Erythroblast (primary cell): ENCODE results near the gene CASQ2.

Experiments
- GATA1 ChIP-seq: IDR thresholded peaks from 2 replicates; pipeline ENCODE4 v1.6.1; 2011; ENCODE audit warnings: low read depth, mild to moderate bottlenecking, control low read depth, low read length, moderate library complexity
- POLR2A ChIP-seq: IDR thresholded peaks from 2 replicates; pipeline ENCODE4 v1.6.1; 2011; ENCODE audit warnings: mild to moderate bottlenecking, low read length

DNA sequence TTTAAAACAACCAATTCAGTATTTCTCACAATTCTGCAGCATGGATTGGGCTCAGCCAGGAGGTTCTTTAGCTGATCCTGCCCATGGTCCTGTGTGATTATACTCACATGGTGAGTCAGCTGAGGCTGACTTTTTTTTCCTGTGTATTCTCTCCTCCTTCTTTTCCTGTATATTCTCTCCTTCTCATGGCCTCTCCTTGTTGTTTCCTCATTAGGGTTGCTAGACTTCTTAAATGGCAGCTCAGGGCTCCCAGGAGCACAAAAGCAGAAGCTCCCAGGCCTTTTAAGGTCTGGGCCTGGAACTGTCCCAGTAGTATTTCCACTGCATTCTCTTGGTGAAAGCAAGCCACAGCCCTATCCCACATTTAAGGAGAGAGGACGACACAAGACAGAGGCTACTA lies 99.9 kb downstream of the CASQ2 start:
- TF ChIP-seq POLR2A (no peak), GATA1 (no peak)
